GM19324 (cell line): Measurements from ENCODE around the gene ZFYVE27.

Source experiments
- ATAC-seq: cut with Tn5 transposase; IDR thresholded peaks from one replicate; pipeline ENCODE4 v1.9.1; 2021; ENCODE audit warnings: mild to moderate bottlenecking, moderate library complexity; ENCODE audit not compliant: unreplicated experiment, low FRiP score

ZFYVE27 gene

DNA sequence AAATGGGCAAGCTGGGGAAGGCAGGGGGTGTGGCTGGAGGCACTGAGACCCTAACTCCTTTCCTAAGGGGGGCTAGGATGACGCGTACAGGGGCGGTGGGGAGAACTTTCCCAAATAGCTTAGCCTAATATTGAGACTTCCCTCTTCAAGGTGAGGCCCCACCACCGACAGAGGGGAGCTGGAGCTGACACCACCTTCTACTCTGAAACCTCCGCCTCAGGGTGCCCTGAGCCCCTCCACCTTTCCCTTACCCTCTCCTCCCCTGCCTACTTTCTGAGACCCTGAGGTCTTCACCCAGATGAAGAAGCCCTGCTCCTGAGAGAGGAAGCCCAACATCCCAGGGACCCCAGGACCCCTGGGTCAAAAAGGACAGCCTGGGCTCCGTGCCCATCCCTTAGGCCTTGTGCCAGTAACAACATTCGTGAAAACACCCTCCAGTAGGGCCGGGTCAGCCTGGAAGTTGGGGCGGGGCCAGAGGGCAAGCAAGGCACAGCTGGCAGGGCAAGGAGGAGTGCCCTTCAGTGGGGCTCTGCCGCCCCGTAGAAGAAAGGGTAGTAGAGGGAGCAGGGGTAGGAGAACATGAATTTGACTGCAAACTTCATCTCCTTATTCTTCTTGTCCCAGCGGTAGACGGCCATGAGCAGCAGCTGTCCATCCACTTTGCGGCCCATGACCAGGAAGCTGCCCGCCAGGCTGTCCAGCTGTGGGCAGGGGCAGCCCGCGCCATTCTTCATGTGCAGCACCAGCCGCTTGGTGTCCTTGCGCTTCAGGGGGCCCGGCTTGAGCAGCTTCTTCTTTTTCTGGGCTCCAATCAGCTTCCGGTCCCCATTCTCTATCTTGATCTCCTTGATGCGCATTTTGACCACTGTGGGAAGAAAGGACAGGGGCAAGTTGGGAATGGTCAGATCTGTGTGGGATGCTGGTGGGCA, 30.3 kb downstream of the ZFYVE27 start:
- no peak for ATAC-seq

DNA sequence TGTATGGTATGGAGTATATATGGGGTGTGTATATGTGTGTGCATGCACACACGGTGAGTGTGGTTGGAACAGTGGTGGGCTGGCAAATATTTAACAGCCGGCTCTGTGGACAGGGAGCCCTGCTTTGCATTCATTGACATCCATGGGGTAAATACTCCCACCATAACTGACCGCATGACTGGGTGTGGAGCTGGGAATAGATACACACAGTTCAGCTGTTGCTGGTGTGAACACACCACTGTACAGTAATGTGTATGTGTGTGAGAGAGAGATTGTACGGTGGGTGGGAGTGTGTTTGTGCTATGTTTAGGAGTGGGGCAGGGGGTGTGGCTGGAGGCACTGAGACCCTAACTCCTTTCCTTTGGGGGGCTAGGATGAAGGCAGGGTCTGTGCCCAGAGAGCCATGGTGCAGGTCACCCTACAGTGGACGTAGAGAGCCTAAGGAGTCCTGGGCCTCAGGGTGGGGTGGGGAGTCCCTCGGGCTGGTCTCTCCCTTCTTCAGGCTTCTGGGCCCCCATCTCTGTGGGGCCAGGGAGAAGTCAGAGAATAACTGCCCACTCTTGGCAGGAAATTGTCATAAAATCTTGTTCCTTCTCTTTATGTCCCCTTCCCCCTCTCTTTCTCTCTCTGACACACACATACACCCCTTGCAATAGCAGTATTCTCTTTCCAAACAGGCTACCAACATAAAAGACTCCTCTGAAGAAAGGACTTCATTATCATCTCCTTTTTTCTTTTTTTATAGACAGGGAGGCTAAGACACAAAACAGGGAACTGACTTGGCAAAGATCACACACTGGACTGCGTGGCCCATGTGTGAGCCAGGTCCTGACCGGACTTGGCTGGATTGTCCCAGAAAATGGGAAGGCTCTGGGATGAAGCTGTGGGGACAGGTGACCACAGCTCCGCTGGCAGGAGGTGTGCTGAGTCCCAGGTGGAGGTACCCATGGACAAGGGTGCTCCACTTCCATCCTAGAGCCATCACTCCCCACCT, 31.7 kb downstream of the ZFYVE27 start:
- ATAC-seq = no peak

DNA sequence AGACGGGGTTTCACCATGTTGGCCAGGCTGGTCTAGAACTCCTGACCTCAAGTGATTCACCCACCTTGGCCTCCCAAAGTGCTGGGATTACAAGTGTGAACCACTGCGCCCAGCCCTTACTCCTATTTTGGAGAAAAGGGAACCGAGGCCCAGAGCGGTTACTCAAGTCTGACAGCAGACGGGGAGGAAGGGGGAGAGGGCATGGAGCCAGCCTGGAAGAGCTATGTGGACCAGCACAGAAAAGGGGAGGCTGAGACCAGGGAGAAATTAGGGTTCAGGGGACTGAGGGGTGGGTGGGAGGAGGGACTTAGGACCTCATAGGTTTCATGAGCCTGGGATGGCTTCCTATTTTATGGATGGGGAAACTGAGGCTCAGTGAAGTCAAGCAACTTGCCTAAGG, 33.3 kb downstream of the ZFYVE27 start:
- ATAC-seq = no peak

DNA sequence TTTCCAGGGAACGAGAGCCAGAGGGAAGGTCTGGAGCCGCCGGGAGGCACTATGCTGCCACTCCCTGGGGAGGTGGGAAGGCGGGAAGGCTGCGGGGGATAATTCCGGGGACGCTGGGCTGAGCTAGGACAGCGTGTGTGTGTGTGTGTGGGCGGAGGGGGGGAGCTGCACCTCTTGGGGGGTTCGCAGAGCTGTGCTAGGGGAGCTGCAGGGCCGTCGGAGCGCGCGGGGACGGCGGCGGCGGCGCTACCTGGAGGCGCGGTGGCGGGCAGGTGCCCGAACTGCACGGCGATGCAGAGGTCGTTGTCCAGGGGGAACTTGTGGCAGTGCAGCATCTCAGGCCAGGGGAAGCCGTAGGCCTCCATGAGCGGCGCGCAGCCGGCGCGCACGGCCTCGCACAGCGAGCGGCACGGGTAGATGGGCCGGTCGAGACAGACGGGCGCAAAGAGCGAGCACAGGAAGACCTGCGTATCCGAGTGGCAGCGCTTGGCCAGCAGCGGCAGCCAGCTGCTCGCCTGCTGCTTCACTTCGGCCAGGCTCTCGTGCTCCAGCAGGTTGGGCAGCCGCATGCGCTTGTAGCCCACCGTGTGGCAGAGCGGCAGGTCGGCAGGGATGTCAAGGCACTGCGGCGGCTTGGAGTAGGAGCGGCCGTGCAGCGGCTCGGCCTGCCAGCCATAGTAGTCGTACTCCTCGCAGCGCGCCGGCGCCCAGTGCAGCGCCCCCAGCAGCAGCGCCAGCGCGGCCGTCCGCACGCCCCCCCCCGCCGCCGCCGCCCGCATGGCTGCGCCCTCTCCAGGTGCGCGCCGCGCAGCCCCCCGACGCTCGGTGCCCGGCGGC, 34.3 kb downstream of the ZFYVE27 start:
- ATAC-seq = no peak

DNA sequence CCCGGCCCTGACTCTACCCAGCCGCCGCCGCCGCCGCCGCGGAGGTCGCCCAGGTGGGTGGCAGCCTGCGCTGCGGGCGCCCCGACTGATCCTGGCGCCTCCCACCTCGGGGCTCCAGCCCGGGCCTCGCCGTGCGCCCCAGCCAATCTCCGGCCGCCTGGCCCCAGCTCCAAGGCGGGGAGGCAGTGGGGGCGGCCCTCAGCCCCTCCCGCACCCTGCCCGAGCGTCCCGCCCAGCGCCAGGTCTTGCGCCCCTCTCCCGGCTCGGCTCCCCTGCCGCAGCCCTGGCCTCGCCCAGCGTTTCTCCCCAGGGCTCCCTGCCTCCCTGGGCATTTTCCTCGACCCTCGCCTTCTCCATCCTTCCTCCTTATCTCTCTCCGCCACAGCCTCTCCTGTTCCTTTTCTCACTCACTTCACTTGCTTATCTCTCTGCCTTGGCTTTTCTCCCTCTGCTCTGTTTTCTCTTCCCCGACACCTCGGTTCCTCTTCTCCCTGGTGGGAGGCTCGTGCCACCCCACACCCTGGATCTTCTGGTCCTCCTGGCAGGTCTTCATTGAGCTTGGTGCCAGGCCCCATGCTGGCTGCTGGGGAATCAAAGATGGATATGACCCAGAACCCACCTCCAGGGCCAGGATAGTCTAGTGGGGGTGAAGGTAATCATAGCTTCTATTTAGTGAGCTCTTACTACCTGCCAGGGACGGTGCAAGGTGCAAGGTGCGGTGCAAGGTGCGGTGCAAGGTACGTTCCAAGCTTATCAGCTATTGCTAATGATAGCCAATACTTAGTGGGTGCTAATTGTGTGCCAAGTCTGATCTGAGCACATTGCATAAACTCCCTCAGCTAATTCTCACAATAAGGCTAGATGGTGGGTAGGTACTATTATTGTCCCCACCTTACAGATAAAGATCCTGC, 35.2 kb downstream of the ZFYVE27 start, which contains the start of gene SFRP5:
SFRP5 (minus strand) TSS at position 87 of the 911 bp plus-strand sequence. CDS start 166 bp downstream, outside the sequence.
- ATAC-seq = no peak

DNA sequence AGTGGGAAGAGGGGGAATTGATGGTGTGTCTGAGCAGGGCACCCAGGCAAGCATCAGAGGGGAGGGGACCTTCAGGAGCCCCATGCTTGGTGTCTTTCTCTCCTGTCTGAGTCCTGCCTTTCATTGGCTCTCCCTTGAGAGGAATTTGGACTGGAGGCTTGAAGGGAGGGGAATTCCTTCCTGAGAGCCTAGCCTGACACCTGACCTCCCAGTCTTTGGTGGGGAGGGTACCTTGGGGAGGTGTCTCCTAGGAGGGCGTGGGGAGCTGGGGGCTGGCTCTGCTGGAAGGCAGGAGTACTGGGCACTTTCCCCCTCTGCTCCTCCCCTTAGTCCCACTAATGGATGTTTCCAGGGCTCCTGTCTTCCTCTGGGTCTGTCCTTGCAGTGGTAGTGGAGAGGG, 36.2 kb downstream of the ZFYVE27 start:
- no peak for ATAC-seq

DNA sequence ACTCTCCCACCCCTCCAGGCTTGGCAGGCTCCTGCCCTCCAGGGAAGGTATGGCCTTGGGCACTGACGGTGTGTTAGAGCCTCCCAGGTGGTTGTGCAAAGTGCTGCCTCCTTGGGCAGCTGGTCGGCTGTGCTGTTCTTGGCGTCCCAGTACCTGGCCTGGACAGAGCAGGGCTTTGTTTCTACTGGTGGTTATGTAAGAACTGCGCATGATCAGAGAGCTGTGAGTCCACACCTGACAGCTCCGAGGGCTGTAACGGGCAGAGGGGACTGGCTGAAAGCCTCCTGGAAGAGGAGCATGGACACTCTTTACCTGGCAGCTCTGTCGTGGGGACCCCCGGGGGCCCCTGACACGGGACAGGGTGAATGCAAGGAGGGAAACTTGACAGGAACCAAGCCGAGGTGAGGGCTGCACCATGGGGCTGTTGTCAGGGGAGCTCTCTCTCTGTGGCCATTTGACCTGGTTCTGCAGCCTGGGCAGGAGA, 37.9 kb downstream of the ZFYVE27 start:
- no peak for ATAC-seq

DNA sequence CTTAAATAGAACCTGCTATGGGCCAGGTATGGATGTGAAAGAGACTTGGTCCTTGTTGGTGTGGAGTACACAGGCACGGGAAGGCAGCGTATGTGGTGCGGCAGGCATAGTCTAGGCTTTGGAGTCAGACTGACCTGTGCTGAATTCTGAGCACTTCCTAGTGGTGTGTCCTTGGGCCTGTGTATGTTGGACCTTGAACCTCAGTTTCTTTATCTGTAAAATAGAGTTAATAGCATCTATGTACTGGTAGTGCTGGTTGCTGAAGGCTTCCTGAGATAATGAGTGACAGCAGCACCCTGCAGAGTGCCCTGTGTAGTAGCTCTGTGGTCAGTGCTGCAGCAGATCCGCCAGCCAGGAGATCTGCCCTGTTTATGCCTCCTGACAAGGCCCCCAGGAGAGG, 40.2 kb downstream of the ZFYVE27 start:
- ATAC-seq = no peak

DNA sequence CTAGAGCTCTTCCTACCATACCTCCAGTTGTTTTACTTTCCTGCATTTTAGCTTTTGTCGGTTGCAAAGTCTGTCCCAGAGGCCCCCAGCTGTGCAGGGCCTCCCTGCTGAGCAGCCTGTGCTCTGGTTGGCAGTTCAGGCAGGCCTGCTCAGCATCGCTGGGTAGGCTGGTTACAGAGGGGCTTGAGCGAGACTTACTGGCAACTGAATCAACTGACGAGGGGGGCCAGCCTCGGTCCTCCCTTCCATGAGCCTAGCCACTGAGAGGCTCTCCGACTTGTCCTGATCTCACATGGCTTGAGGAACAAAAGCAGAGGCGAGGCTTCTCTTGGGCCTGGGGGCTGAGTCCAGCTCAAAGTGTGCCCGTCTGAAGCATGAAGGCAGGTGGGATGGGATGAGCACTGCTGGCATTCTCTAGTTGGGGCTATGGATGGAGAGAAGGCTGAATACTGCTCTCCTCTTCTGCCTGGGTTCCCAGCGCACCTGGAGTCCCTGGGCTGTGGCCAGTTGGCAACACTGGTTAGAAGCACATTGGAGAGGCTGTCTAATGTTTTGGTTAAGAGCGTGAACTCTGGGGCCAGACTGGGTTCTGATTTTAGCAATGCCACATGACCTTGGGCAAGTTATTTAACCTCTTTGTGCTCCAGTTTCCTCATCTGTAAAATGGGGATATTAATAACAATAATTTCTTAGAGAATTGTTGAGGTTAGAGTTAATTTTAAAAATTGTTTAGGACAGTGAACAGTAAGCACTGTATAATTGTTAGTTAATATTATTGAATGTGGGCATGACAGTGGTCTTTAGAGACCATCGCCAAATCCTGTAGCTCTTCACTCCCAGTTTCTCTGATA, 41.7 kb downstream of the ZFYVE27 start:
- ATAC-seq = no peak

DNA sequence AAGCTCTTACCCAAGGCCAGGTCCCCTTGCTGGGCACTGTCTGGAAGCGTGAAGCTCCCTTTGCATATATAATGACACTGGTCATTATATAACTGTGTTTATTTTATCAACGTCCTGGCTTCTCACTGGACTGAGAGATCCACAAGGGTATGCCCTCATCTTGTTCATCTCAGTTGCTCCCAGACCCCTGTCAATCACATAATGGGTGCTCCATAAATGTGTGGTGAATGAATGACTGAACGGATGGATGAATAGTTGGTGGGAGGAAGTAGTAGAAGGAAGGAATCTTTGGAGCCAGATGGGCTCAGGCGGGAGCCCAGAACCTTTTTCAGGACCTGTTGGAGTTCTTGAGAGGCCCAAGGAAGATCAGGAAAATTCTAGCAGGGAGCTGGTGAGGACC, 42.6 kb downstream of the ZFYVE27 start:
- ATAC-seq = no peak

DNA sequence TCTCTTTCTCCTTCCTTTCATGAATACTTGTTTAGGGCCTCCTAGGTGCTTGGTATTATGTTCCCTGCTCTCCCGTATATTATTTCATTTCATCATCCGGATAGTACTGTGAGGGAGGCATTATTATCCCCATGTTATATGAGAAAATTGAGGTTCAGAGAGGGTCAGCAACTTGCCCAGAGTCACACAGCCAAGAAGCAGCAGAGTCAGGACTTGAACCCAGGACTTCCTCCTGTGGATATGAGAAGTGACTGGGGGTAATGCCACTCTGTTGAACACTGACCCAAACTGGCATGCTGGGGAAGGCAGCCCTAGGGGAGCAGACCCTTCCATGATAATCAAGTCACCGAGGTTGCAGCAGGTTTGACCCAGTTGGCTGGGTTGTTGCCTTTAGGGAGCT, 43.0 kb downstream of the ZFYVE27 start:
- no peak for ATAC-seq

DNA sequence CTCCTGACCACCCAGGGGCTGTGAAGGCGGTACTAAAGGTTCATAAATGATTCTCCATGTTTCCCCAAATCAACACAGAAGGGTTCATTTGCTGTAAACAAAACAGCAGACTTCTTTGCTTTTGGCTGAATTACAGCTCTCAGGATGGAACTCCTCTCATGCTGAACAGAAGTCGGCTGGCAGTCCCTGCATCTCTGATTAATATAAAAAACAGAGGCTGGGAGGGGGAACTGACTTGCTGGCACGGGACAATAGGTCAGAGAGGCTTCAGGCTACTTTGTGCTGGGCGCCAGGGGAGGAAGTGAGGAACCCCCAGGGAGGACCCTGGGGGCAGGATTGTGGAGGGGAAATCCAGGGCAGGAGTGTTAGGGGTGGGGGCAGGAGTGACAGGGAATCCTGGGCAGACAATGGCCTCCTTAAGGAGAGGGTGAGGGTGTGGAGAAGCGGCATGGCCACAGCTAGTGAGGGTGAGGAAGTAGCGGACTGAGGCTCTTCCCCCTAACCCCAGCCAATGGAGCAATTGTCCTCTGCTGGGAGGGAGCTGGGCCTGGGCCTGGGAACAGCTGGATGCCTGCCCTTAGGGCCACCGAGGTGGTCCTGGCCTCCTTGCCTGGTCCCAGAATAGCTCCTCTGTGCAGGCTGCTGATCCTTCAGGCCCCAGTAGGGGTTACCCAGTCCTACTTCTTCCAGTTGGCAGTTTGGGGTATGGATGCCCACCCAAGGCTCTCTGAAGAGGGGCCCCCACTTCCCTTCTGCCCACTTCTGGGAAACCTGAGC, 44.1 kb downstream of the ZFYVE27 start:
- no peak for ATAC-seq

DNA sequence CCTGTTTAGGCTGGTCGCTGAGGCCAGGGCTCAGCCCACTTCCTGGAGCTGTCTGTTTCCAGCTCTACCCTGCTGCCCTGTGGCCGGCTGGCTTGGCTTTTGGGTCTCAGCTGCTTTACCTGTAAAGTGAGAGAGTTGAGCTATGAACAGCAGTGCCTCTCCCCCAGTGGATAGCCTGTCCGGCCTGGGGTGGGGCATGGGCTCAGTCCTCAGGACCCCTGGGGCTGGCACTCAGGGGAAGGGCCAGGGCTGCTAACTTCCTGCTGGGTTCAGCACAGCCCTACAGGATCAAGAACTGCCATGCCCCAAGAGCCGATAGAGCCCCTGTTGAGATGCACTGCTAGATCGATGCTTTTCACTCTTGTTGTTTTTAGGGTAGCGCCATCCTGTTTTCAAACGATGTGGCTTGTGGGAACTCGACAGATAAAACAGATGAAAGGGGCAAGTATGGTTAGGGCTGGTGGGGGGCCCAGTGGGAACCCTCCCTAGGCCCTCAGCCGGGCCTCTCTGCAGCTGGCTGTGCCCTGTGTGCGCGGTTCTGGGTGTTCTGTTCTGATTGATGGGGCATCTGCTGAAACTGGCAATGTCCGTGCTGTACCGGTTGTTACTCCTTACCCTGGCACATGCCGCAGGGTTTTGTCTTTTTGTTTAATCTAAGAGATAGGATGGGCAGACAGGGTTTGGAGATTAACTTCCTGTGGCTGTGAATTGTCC, 44.8 kb downstream of the ZFYVE27 start:
- ATAC-seq = no peak

DNA sequence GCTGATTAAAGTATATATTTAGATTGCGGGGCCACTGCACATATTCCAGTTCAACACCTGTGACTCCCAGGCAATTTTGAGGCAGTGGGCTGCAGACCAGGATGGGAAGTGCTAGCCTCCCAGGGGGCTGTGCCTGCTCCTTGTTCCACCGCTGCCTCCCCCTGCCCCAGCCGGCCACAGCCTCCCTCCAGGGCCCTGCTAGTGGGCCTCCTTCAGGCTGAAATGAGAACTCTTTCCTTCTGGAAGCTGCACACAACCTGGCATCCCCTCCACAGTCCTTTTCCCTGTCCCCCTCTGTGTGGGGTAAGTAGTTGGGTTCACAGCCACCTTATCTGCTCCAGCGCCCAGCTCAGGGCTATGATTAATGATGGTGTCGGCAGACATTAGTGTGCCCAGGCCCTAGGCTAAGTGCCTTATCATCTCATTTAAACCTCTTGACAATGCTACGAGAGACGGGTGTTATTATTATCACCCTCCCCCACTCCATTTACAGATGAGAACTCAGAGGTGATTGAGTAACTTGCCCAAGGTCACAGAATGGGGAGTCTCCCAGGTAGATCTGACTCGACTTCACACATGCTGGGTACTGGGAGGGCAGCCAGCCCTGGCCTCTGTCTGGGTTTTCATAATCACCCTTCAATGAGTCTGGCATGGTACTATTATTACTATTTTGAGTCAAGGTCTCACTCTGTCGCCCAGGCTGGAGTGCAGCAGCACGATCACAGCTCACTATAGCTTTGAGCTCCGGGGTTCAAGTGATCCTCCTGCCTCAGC, 45.7 kb downstream of the ZFYVE27 start:
- no peak for ATAC-seq

DNA sequence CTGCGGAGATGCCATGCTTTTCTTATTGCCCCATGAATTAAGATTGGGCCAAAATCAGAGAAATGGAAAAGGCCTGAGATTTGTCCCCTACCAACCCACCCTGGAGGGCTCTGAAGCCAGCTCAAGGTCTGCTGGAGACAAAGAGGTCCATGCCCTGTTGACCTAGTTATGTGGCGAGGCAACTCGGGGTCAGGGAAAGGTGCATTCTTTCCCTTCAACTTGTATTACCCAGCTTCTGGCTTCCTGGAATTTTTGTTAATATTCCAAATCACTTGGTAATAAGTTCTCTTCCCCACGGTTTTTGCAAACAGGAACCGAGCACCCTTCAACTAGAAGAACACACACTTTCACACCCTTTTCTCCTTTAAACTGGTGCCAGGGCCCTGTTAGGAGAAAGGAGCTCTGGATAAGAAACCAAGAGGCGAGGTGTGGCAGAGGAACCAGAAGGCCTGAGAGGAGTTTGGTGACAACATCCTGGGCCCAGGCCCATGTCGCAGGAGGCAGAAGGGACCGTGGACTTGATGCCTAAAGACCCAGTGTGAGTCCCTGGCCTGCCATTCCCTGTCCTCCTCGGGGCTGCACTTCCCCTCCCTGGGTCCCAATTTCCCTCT, 47.4 kb downstream of the ZFYVE27 start:
- no peak for ATAC-seq

DNA sequence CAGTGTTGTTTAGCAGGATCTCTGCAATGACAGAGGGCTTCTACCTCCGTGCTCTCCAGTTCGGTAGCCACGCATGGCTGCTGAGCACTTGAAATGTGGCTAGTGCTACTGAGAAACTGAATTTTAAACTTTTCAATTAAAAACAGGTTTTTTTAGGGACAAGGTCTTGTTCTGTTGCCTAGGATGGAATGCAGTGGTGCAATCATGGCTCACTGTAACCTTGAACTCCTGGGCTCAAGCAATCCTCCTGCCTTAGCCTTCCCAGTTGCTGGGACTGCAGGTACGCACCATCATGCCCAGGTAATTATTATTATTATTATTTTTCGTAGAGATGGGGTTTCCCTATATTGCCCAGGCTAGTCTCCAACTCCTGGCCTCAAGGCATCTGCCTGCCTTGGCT, 48.3 kb downstream of the ZFYVE27 start:
- ATAC-seq = no peak
